SK-N-SH (cell line): ENCODE measurements around the gene DENND2A. TPM values are rescaled to one million over a fixed set of nuclear protein-coding genes. Genes with fewer than 3 reads are reported as not detected.

ENCODE experiments used
- CTCF ChIA-PET: fragments of 300-600, 350-600 bp; formaldehyde crosslinking; extraction: SDS; loops from one replicate; lab custom pipeline; 2021; lab: Yijun Ruan, JAX
- POLR2A ChIA-PET: fragments of 350-600 bp; sonication (Branson Sonifier 250); formaldehyde crosslinking; extraction: SDS; loops from one replicate; lab custom pipeline; 2020; ENCODE audit warnings: antibody characterized with exemption, inconsistent platforms; lab: Yijun Ruan, JAX
- DNase-seq: peaks from one replicate; pipeline ENCODE4 v3.0.0; 2012
- H2AFZ ChIP-seq: fragments of 200-600 bp; sonication (generic); 2 replicates; pipeline ENCODE4 v1.8.1; 2016; ENCODE audit warnings: antibody characterized with exemption, mild to moderate bottlenecking, low read depth
- H3F3A ChIP-seq: fragments of 200-600 bp; sonication (generic); replicated peaks from 2 replicates; pipeline ENCODE3; 2016; ENCODE audit warnings: antibody characterized with exemption, mild to moderate bottlenecking; ENCODE audit not compliant: insufficient read depth
- H3K27ac ChIP-seq, 2 experiments: fragments of 200-500 bp in 1 of 2; fragments of 200-600 bp in 1 of 2; sonication (Bioruptor generic) in 1 of 2; sonication (generic), shearing (Covaris generic) in 1 of 2; 2 replicates each; pipeline versions ENCODE4 v1.5.1 to v1.6.1; 2014 to 2016; ENCODE audit warnings: low read depth in 2 of 2, inconsistent platforms in 1 of 2, low read length in 1 of 2, mild to moderate bottlenecking in 1 of 2, mixed read lengths in 1 of 2
- H3K27me3 ChIP-seq: fragments of 200-600 bp; sonication (generic), shearing (Covaris generic); 2 replicates; pipeline ENCODE4 v1.6.1; 2016; ENCODE audit warnings: mixed run types; ENCODE audit not compliant: insufficient read depth
- H3K36me3 ChIP-seq, 2 experiments: fragments of 200-500 bp in 1 of 2; fragments of 200-600 bp in 1 of 2; sonication (Bioruptor generic) in 1 of 2; sonication (generic) in 1 of 2; replicated peaks in 1 of 2; 2 replicates each; pipeline versions ENCODE3 to v1.5.1; 2014 to 2016; ENCODE audit warnings: low read length in 1 of 2, mild to moderate bottlenecking in 1 of 2; ENCODE audit not compliant: insufficient read depth in 2 of 2, control insufficient read depth in 1 of 2
- H3K4me1 ChIP-seq, 2 experiments: fragments of 200-500 bp in 1 of 2; fragments of 200-600 bp in 1 of 2; sonication (Bioruptor generic) in 1 of 2; sonication (generic), shearing (Covaris generic) in 1 of 2; 2 replicates each; pipeline versions ENCODE4 v1.5.1 to v1.6.1; 2014 to 2016; ENCODE audit warnings: low read depth in 1 of 2, low read length in 1 of 2, mixed run types in 1 of 2; ENCODE audit not compliant: insufficient read depth in 2 of 2, control insufficient read depth in 1 of 2
- H3K4me2 ChIP-seq: fragments of 200-600 bp; sonication (generic), shearing (Covaris generic); 2 replicates; pipeline ENCODE4 v1.6.1; 2017; ENCODE audit warnings: mixed run types
- H3K4me3 ChIP-seq, 2 experiments: fragments of 200-500 bp in 1 of 2; fragments of 200-600 bp in 1 of 2; sonication (Bioruptor generic) in 1 of 2; sonication (generic), shearing (Covaris generic) in 1 of 2; 2 replicates each; pipeline versions ENCODE4 v1.5.1 to v1.8.1; 2014 to 2016; ENCODE audit warnings: low read depth in 2 of 2, inconsistent platforms in 1 of 2, low read length in 1 of 2, mild to moderate bottlenecking in 1 of 2, mixed read lengths in 1 of 2, moderate library complexity in 1 of 2
- H3K79me2 ChIP-seq: fragments of 200-600 bp; sonication (generic); 2 replicates; pipeline ENCODE4 v1.8.1; 2017; ENCODE audit warnings: mild to moderate bottlenecking; ENCODE audit not compliant: insufficient read depth
- H3K9ac ChIP-seq: fragments of 200-600 bp; sonication (generic); 2 replicates; pipeline ENCODE4 v1.6.1; 2017; ENCODE audit warnings: mixed run types
- H3K9me2 ChIP-seq: fragments of 200-600 bp; sonication (generic); 2 replicates; pipeline ENCODE4 v1.6.1; 2017; ENCODE audit warnings: mixed run types
- H3K9me3 ChIP-seq: fragments of 200-600 bp; sonication (generic); 2 replicates; pipeline ENCODE4 v1.6.1; 2017; ENCODE audit warnings: mixed run types, mild to moderate bottlenecking, moderate library complexity
- H4K20me1 ChIP-seq: fragments of 200-600 bp; sonication (generic); 2 replicates; pipeline ENCODE4 v1.6.1; 2017; ENCODE audit warnings: mild to moderate bottlenecking, mixed run types; ENCODE audit not compliant: insufficient read depth
- FOXJ3 ChIP-seq: sonication (generic); formaldehyde crosslinking; IDR thresholded peaks from 2 replicates; pipeline ENCODE4 v1.5.1; 2020; ENCODE audit warnings: mild to moderate bottlenecking, missing genetic modification reagents
- FOXM1 ChIP-seq: IDR thresholded peaks from 2 replicates; pipeline ENCODE4 v1.4.0; 2012; ENCODE audit warnings: low read depth, mild to moderate bottlenecking
- GATA2 ChIP-seq: sonication (generic); formaldehyde crosslinking; IDR thresholded peaks from 2 replicates; pipeline ENCODE4 v1.5.0; 2020; ENCODE audit warnings: mild to moderate bottlenecking, missing genetic modification reagents
- MXI1 ChIP-seq: IDR thresholded peaks from 2 replicates; pipeline ENCODE4 v1.6.1; 2012; ENCODE audit warnings: mild to moderate bottlenecking, low read depth, low read length, improper control_type of control experiment
- NFIC ChIP-seq: IDR thresholded peaks from 2 replicates; pipeline ENCODE4 v1.4.0; 2012; ENCODE audit warnings: borderline replicate concordance
- NRF1 ChIP-seq: IDR thresholded peaks from 2 replicates; pipeline ENCODE4 v1.6.1; 2012; ENCODE audit warnings: low read depth, mild to moderate bottlenecking, low read length
- SIN3A ChIP-seq: IDR thresholded peaks from 2 replicates; pipeline ENCODE4 v1.6.1; 2012; ENCODE audit warnings: low read depth, mild to moderate bottlenecking, low read length, moderate library complexity, borderline replicate concordance
- TAF1 ChIP-seq: IDR thresholded peaks from 2 replicates; pipeline ENCODE4 v1.6.1; 2012; ENCODE audit warnings: low read depth, mild to moderate bottlenecking, low read length, moderate library complexity, borderline replicate concordance
- WGBS: methylation state at CpG from one replicate; pipeline ENCODE4 v1.1.6; 2017; ENCODE audit warnings: low lambda C conversion rate; 5-methylcytosine and 5-hydroxymethylcytosine counted together
- polyA plus RNA-seq, 3 experiments: library from polyadenylated mRNA; depleted of rRNA; stranded (reverse); fragments of >200 nt; gene quantifications; 2 replicates each; pipeline ENCODE4 v1.2.3, GENCODE V29; 2012
- TF ChIP-seq, protein P1 (sequence below): IDR thresholded peaks from 2 replicates; pipeline ENCODE4 v1.4.0; 2012; ENCODE audit warnings: low read depth
- TF ChIP-seq, protein P2 (sequence below): fragments of 150-350 bp; IDR thresholded peaks from 2 replicates; pipeline ENCODE4 v1.6.1; 2017; ENCODE audit warnings: antibody characterized with exemption, low read length, low read depth, borderline replicate concordance
- TF ChIP-seq, protein P3 (sequence below): IDR thresholded peaks from 2 replicates; pipeline ENCODE4 v1.6.1; 2012; ENCODE audit warnings: mild to moderate bottlenecking, low read depth, low read length, moderate library complexity
- TF ChIP-seq, protein P4 (sequence below): IDR thresholded peaks from 2 replicates; pipeline ENCODE4 v1.4.0; 2012; ENCODE audit warnings: low read depth, borderline replicate concordance
- TF ChIP-seq, protein P5 (sequence below): IDR thresholded peaks from 2 replicates; pipeline ENCODE4 v1.4.0; 2012; ENCODE audit warnings: low read depth, borderline replicate concordance
- TF ChIP-seq, protein P6 (sequence below): fragments of 150-350 bp; IDR thresholded peaks from 2 replicates; pipeline ENCODE4 v1.6.1; 2016; ENCODE audit warnings: mild to moderate bottlenecking, low read depth, low read length

DENND2A gene
- polyA plus RNA-seq, 1 of the 3 experiments (the other 2 are of a cell fraction), result 3.5 TPM

- Histone ChIP-seq H3K9me3 (no peaks in the 10 kb centered on the region), H3F3A (no peaks in the 10 kb centered on the region), H3K9ac (no peak overlapping the region), H3K27me3 (no peaks in the 10 kb centered on the region), H2AFZ (no peak overlapping the region), H3K4me1 (no peaks in the 10 kb centered on the region), H3K79me2 (no peaks in the 10 kb centered on the region), H3K4me3 (no peak overlapping the region), H4K20me1 (no peaks in the 10 kb centered on the region), H3K9me2 (no peaks in the 10 kb centered on the region), H3K4me2 (no peak overlapping the region), H3K27ac (no peak overlapping the region), H3K36me3 (peaks cover 5 to 6% of the 10 kb centered on the region in 2 experiments)
- ChIA-PET CTCF (interaction anchor here (1.0 to 2.9 kb wide), 4 partner anchors 10 to 167 kb away, joined by 4 to 15 read pairs (median 6); no protein-coding TSS in a partner anchor), POLR2A (interaction anchor here (0.7 kb wide), 1 partner anchor 235 kb away, joined by 3 read pairs; no protein-coding TSS in a partner anchor)
- TF ChIP-seq MXI1, result no peak
- no peak for TF ChIP-seq NRF1
- TF ChIP-seq, protein P1, sequence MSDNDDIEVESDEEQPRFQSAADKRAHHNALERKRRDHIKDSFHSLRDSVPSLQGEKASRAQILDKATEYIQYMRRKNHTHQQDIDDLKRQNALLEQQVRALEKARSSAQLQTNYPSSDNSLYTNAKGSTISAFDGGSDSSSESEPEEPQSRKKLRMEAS, result no peak
- TF ChIP-seq FOXM1, result no peak
- DNase-seq, result no peak
- whole genome bisulfite sequencing, result 95% methylated on average over 20 of the region's 20 CpGs
Measured at GRCh38 chr7:140684066-140684950, 43.7 kb upstream of the DENND2A start.

- no peaks in the 10 kb centered on the region for H3K4me1 ChIP-seq
- H3K36me3 ChIP-seq, result peaks cover 5 to 10% of the 10 kb centered on the region in 2 experiments
- no peaks in the 10 kb centered on the region for H3F3A ChIP-seq
- TF ChIP-seq, protein P2, sequence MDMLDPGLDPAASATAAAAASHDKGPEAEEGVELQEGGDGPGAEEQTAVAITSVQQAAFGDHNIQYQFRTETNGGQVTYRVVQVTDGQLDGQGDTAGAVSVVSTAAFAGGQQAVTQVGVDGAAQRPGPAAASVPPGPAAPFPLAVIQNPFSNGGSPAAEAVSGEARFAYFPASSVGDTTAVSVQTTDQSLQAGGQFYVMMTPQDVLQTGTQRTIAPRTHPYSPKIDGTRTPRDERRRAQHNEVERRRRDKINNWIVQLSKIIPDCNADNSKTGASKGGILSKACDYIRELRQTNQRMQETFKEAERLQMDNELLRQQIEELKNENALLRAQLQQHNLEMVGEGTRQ, result no peak
- TF ChIP-seq MXI1 (no peak), SIN3A (no peak), NFIC (no peak), TAF1 (no peak), GATA2 (CRISPR knock-in tag) (no peak), FOXJ3 (CRISPR knock-in tag) (no peak), FOXM1 (no peak)
- TF ChIP-seq, protein P3, sequence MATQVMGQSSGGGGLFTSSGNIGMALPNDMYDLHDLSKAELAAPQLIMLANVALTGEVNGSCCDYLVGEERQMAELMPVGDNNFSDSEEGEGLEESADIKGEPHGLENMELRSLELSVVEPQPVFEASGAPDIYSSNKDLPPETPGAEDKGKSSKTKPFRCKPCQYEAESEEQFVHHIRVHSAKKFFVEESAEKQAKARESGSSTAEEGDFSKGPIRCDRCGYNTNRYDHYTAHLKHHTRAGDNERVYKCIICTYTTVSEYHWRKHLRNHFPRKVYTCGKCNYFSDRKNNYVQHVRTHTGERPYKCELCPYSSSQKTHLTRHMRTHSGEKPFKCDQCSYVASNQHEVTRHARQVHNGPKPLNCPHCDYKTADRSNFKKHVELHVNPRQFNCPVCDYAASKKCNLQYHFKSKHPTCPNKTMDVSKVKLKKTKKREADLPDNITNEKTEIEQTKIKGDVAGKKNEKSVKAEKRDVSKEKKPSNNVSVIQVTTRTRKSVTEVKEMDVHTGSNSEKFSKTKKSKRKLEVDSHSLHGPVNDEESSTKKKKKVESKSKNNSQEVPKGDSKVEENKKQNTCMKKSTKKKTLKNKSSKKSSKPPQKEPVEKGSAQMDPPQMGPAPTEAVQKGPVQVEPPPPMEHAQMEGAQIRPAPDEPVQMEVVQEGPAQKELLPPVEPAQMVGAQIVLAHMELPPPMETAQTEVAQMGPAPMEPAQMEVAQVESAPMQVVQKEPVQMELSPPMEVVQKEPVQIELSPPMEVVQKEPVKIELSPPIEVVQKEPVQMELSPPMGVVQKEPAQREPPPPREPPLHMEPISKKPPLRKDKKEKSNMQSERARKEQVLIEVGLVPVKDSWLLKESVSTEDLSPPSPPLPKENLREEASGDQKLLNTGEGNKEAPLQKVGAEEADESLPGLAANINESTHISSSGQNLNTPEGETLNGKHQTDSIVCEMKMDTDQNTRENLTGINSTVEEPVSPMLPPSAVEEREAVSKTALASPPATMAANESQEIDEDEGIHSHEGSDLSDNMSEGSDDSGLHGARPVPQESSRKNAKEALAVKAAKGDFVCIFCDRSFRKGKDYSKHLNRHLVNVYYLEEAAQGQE, result no peak
- TF ChIP-seq, protein P4, sequence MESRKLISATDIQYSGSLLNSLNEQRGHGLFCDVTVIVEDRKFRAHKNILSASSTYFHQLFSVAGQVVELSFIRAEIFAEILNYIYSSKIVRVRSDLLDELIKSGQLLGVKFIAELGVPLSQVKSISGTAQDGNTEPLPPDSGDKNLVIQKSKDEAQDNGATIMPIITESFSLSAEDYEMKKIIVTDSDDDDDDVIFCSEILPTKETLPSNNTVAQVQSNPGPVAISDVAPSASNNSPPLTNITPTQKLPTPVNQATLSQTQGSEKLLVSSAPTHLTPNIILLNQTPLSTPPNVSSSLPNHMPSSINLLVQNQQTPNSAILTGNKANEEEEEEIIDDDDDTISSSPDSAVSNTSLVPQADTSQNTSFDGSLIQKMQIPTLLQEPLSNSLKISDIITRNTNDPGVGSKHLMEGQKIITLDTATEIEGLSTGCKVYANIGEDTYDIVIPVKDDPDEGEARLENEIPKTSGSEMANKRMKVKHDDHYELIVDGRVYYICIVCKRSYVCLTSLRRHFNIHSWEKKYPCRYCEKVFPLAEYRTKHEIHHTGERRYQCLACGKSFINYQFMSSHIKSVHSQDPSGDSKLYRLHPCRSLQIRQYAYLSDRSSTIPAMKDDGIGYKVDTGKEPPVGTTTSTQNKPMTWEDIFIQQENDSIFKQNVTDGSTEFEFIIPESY, result no peak
- TF ChIP-seq, protein P5, sequence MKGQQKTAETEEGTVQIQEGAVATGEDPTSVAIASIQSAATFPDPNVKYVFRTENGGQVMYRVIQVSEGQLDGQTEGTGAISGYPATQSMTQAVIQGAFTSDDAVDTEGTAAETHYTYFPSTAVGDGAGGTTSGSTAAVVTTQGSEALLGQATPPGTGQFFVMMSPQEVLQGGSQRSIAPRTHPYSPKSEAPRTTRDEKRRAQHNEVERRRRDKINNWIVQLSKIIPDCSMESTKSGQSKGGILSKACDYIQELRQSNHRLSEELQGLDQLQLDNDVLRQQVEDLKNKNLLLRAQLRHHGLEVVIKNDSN, result no peak
- TF ChIP-seq, protein P6, sequence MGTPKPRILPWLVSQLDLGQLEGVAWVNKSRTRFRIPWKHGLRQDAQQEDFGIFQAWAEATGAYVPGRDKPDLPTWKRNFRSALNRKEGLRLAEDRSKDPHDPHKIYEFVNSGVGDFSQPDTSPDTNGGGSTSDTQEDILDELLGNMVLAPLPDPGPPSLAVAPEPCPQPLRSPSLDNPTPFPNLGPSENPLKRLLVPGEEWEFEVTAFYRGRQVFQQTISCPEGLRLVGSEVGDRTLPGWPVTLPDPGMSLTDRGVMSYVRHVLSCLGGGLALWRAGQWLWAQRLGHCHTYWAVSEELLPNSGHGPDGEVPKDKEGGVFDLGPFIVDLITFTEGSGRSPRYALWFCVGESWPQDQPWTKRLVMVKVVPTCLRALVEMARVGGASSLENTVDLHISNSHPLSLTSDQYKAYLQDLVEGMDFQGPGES, result no peak
- TF ChIP-seq, all 33 proteins: peak for 0
- H3K9me2 ChIP-seq, result no peaks in the 10 kb centered on the region
- H3K9me3 ChIP-seq, result no peaks in the 10 kb centered on the region
- no peak overlapping the region for H3K9ac ChIP-seq
- no peaks in the 10 kb centered on the region for H3K79me2 ChIP-seq
- WGBS, result 84% methylated on average over 3 of the region's 3 CpGs
- H3K27me3 ChIP-seq, result no peaks in the 10 kb centered on the region
- DNase-seq, result no peak
- no peak overlapping the region for H2AFZ ChIP-seq
- no peak overlapping the region for H3K27ac ChIP-seq
- no peak overlapping the region for H3K4me2 ChIP-seq
- no peaks in the 10 kb centered on the region for H4K20me1 ChIP-seq
- POLR2A ChIA-PET, result no interaction called here
- CTCF ChIA-PET, result interaction anchor here (0.6 to 2.9 kb wide), 4 partner anchors 9 to 558 kb away, joined by 3 to 15 read pairs (median 6); no protein-coding TSS in a partner anchor
- no peak overlapping the region for H3K4me3 ChIP-seq
Measured at GRCh38 chr7:140683657-140684056, 43.0 kb upstream of the DENND2A start.
